Smooth muscle cell of the brain vasculature (primary cell): ENCODE data around the gene TMEM131L.

Experiments
- DNase-seq: peaks from one replicate; pipeline ENCODE4 v3.0.0-alpha.2; 2012; ENCODE audit warnings: low read depth, low spot score

TMEM131L gene

DNA sequence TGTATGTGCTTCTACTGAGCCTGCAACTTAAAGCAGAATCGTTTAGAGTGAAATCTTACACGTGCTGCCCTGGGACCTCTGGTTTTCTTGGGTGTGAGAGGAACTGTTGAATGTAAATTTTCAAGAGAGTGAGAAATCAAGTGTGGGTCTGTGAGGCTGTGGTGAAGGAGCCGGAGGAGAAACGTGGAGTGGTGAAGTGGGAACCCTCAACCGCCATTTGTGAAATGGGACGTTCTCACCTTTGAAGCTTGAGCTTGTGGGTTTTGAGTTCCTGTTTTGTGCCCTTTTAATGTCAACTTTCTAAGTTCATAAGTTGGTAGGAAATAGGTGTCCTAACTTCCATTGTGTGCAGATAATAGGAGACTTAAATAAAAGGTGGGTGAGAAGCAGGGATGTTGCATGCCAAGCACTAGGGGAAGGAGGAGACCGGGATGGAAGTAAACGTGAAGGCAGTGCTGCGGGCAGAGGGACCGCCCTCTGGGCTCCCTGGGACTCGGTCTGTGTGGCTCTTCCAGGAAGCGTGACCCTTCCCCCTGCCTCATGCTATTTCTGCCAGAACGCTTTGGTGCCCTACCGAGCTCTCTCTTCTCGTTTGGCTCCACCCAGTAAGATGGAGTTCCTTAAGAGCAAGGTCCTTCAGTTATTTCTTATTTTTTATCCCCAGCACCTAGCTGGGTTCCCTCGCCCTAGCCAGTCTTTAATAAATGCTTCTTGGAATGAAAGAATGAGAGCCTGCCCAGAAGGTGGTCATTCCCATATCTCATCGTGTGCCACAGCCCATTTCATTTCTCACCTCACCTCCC, 56.0 kb downstream of the TMEM131L start:
- no peak for DNase-seq

DNA sequence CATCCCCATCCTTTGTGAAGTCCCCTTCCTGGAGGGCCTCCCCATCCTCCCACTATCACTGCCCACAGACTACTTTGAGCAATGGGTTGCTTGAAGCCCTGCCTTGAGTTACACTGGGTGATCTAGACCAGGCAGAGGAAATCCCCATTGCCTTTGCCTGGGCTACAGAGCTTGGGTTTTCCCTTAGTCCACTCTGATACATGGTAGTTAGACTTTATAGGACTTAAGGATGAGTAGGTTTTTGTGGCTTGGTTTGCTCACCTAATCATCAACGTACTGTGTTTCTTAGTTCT, 56.6 kb downstream of the TMEM131L start:
- no peak for DNase-seq

DNA sequence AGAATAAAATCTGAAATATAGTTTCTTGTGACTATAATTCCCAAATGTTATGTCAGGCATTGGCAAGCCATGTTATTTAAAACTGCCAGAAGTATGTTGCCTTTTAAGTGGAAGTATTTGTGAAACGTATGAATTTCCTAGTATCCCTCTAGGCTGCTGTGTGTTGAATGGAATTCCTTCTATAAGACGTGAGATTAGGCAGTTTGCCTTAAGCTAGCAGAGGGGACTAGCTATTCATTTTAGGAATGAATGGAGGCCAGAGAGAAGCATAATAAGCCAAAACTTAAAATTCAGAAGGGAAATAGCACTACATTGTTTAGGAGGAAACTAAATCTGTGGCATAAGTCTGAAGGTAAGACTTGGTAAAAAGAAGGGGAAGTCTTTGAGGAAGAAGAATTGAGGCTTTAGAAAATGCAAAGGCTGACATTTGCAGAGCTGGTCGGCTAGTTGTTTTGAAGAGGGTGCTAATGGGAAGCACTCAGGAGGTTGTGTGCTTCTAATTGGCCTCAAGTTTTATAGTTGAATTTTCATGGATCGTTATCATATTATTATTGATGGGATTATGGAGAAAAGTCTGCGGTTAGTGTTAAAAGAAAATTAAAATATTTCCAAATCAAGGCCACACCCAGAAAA, 57.1 kb downstream of the TMEM131L start:
- DNase-seq: no peak

DNA sequence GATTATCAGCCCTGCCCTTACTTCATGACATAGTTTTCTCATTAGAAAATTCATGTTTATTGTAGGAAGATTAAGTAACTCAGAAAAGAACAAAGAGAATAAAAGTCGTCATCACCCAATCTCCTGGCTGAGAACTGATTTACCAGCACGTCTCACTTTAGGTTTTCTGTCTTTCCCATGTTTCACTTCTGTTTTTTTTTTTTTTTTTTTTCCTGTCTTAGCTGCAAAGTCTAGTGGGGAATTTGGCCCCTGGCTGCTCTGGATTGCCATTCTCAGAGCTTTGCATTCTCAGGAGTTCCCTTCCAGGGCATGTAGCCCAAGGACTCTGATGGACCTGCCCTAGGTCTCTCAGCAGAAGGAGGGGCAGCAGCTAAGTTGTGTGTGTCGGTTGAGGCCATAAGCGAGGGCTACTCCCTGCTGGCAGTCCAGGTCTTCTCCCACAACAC, 57.8 kb downstream of the TMEM131L start:
- DNase-seq: no peak

DNA sequence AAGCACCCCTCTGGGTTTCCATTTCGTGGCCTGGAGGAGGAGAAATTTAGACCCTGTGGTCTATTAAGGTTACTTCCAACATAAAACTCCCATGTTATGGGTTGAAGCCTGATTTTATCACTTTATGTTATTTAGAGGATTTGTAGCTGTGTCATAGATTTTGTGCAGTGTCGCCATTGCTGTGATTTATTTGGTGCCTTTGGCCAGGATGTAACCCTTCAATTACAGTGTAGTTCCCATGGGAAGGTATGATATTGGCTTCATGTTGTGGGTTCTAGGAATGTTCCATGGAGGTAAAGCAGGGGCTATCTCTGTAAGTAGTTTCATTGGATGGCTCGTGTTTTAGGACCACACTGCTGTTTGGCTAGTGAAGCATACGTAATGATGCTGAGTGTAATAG, 58.5 kb downstream of the TMEM131L start:
- no peak for DNase-seq

DNA sequence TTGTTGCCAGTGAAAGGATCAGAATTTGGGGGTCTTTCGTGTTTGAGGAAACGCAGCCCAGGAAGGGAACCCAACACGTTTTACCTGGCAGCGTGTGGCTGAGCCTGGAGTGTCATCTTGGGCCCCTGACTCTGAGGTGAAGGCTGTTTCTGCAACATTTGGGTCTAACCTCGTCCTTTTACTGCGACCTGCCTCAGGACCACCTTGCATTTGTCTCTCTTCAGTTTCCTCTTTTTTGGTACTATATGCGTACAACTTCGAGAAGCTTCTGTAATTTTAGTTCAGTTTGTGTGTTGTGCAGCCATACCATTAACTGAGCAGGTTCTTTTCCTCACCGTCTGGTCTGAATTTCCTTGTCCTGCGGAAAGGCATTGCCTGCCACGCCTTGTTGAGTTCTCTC, 61.5 kb downstream of the TMEM131L start:
- no peak for DNase-seq

DNA sequence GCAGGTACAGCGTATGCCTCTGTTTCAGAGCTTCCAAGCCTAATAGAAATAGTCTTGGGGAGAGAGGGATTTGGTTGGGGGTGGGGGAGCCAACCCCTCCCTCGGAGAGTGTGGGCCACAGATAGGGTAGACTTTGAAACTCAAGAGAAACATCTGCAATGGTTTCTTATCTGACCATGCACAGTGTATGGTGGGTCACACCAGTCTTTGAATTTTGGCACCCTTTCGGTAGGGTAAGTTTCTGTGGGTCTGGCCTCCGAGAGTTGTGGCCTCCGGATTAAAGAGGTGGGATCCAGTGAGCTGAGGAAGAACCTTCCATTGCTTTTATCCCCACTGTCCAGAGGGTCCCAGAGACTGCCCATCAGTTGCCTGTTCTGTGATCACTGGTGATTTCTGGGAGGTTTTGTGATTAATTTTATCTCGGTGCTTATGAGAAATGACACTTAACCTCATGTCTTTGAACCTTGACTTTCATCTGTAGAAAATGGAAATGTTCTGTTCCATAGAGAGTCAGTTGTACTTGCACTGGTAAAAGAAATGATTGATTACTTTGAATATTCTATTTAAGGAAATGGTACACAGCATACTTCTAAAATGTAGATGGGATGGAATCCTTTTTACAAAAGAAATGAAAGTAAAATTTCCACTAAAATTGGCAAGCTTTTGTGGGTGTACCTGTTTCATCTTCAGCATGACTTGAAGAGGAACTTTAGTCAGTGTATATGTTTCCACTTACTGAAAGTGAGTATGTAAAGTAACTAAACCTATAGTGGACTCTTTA, 62.7 kb downstream of the TMEM131L start:
- no peak for DNase-seq

DNA sequence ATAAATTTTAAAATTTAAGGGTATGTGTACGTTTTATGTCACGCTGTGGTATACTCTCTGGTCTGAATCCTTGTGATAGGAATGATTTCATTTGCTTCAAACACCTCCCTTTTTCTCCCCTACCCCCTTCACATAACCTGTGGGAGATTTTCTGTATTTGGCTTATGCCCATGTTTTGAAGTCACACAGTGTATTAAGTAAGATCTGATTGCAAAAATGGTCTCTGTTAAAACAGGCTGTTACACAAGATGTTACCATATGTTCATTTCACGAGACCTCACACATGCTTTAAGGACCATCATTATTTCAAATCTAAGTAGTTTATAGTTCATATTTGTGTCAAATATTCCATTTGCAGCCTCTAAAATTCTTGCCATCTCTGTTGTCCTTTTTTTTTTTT, 63.5 kb downstream of the TMEM131L start:
- no peak for DNase-seq

DNA sequence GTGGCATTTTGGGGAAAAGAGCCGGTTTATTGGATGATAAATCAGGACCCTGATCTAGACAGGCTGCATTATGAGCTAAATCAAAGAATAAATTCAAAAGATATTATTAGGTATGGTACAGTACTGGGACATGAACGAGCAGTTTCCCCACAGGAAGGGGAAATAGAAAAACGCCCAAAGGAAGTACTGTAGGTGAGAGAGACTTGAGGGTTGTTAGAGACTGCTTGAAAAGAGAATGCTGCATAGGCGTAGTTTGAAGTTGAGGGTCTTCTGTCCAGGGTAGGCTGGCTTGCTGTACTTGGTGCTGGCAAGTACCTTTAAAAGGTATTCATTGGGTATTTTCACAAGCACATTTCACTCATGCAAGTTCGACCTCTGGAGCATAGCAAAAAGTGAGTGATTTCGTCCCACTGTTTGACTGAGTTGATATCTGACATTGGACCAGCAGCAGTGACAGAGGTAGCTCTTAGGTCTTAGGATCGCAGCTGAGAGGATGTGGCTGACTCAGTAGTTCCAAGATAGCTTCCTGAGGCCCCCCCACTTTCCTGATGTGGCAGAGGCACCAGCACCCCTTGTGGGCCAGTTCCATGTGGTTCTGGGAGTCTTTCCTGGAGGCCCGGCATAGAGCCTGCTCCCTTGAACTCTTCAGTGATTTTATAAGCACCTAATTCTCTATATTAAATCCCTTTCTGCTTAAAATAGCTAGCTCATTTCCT, 64.3 kb downstream of the TMEM131L start:
- no peak for DNase-seq

DNA sequence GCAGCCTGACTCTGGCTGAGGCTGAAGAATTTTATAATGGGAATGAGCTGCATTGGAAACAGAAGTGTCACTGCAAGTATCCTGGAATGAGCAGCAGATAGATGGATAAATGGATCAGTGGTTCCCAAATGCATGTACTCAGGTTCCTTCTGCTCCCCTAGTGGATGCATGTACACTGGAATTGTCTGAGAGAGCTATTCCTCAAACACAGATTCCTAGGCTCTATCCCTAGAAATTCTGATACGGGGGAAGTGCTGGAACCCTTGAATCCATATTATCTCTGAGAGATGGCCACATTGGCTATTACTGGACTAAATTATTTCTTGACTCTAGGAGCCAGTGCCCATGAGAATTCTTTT, 64.8 kb downstream of the TMEM131L start:
- no peak for DNase-seq

DNA sequence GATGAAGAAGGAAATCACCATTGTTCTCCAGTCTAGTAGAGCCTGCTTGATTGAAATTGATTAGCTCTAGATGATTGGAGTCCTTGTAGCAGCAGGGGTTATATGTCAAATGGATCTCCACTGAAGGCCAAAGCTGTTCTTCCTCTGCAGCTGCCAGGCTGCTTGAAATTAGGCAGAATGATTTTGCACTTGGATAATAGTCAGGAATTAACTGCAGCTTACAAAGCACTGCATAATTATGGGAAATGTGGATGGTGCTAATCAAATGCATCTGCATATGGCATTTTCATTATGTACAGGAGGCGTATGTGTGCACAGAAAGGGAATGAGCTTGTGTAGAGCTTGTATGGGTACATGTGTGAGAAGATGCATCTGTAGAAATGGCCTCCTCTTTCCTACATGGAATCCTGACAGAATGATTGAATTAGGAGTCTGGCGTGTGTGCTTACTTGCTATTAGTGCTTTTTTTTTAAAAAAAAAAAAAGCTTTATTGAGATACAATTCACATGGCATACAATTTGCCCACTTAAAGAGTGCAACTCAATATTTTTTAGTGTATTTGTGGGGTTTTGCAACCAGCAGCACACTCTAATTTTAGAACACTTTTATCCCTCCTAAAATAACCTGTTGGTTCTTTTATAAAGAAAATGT, 65.9 kb downstream of the TMEM131L start:
- DNase-seq: no peak

DNA sequence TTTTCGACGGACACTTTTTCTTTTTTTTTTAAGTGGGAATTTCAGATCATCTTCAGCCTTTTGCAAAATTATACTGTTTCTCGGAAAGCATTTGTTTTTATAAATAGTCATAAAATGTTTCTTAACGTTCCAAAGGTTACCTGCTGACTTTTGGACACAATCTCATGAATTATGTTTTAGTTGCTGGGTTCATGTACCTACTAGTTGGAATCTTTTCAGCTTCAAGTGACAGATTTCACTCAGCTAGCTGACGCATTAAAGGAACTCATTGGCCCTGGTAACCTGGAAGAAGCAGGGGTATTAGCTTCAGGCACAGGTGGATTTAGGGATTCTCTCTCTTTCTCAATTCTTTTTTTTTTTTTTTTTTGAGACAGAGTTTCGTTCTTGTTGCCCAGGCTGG, 66.5 kb downstream of the TMEM131L start:
- no peak for DNase-seq

DNA sequence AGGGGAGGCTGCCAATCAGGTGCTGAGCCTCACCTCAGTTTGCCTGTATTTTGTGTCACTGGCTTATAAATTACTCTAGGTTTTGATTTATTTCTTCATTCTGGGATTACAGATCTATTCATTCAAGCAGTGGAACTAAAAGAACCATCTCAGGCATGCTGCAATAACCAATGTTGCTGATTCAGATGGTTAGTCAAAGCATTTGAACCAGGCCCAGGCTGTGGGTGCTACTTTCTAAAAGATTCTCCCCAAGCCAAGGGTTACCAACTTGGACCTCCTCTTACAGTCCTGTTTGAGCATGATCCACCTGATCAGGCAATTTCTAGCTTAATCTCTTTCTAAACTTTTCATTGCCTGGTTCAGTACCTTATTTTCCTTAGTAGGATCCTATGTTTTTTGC, 67.2 kb downstream of the TMEM131L start:
- no peak for DNase-seq

DNA sequence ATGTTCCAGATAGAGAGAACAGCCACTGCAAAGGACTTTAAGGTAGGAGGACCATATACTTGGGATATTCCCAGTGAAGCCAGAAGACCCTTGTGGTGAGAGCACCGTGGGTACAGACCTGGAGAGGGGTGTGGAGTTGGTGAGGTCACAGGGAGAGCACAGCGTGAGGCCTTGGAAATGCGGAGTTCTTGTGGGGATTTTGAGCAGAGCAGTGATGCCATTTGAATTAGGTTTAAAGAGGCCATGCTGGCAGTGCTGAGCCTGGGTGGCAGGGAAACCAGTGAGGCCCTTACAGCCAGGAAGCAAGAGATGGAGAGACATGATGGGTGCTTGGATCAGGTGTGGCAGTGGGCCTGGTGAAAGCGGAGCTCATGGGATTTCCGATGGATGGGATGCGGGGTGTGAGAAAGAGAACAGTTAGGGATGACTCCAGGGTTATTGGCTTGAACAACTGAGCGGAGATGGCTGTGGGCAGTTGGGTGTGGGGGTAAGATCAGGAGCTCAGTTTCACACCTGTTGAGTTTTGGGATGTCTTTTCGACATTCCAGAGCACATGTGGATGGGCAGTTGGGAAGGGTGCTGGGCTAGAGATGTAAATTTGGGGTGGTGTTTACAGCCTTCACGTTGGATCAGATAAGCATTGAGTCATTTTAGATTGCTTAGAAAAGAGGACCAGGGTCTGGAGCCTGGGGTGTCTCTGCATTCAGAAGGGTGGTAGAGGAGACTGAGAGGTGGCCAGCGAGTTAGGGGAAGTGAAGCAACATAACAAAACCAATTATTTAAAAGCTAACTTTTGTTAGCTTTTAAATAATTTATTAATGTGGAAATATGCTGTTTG, 68.9 kb downstream of the TMEM131L start:
- no peak for DNase-seq

DNA sequence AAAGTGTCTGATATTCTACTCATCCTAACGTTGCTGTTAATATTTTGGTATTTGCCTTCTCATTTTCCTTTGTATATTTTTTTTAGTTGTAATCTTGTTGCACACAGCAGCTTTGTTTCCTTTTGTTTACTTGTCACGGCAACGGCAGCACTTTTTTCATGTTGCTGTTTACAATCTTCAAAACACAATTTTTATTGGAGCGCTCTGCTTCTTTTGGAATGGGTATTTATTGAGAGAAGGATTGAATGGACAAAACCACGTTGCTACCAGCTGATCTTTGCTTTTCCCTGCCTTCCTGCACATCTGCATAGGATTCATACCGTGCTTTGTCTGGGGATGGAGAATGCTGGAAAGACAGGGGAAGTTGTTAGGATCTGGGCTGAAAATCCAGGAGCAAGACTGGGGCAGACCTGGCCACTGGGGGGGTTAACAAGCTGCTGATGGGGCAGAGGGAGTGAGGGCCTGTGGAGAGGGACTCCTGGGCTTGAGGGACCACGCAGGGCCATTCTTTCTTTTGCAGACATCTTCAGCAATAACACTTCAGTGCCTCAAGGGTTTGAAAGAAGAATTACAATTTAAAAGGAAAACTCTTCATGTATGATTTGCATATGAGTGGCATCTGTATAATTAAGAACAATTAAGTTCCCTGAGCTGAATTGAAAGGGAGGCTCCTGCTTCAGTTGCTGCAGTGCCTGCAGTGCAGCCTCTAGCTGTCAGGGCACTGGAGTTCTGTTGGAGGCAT, 69.8 kb downstream of the TMEM131L start:
- no peak for DNase-seq

DNA sequence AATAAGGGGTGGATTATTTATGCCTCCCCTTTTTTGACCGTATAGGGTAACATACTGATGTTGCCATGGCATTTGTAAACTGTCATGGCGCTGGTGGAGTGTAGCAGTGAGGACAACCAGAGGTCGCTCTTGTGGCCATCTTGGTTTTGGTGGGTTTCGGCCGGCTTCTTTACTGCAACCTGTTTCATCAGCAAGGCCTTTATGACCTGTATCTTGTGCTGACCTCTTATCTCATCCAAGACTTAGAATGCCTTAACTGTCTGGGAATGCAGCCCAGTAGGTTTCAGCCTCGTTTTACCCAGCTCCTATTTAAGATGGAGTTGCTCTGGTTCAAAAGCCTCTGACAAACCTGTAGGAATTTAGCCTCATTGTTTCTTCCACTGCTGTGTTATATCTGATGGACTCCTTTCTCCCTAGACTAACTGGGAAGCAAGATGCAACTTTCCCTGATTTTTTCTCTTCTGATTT, 71.4 kb downstream of the TMEM131L start:
- DNase-seq: no peak

DNA sequence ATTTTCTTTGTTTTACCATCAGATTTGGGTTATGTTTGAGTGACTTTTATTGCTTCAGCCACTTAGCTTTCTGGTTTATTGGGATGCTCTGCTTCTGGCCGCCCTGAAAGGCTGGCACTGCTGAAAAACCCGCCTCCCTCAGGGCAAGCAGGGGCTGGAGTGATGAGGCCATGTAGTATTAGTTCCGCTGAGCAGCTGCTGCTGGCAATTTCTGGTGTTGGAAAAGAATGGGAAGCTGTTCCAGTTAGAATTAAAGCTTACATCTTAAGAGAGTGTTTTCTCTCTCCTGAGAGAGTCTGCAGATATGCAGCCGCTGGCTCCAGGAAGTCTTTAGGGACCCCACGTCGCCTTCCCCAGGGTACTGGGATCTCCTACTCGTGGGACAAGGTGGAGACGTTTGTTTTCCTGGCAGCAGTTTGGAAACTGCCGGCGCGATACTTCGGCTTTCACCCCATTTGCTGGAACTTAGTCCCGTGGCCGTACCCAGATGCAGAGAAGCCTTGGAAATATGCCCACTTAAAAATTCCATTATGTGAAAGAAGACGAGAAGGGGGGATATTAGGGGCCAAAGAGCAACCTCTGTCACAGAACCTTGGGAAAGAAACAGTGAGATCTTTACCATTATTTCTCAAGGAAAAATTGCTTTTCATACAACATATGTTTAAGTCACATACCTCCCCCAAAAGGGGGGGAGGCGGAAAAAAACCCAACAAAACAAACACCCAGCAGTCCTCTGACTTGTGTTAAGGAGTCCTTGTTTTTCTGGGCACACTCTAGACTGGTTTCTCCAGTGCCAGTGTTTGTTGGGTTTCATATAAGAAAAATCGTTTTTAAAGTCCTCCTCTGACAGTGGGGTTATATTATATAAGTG, 72.6 kb downstream of the TMEM131L start:
- no peak for DNase-seq

DNA sequence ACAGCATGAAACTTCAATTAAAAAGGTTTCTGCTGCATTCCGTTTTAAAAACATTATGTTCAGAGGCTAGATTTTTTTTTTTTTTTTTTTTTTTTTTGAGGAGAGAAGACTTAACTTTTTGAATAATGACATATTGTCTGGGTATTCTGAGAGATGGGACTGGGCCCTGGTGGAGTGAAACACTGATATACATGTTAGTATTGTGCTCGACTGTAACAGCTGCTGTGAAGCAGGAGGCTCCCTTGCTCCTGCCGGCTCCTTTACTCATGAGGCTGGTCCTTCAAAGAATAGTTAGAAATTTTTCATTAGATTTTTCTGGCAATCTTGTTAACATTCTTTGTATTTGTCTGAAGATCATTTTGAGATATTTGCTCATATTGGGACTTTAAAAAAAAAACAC, 73.3 kb downstream of the TMEM131L start:
- DNase-seq: no peak
